GM19240 (cell line): ENCODE data around the gene FLNB.

ENCODE experiments used
- DNase-seq: peaks from one replicate; pipeline ENCODE4 v3.0.0; 2011; ENCODE audit warnings: low spot score; ENCODE audit not compliant: insufficient read length

The FLNB gene

DNA sequence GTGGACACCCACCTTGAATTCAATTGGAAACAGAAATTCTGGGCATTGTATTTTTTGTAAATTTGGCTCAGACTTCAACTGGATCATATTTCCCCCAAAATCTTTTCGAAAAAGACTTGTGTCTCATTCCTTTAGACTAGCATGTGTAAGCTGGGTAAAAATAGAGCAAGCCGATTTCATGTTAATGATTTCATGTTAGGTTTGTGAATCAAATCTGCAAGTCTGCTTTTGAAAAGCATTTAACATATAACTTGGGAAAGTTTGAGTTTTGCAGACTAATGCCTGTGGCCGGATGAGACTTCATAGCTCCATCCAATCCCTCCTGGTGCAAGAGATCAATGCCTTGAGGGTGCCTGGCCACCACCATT lies 64.5 kb downstream of the FLNB start:
- no peak for DNase-seq

DNA sequence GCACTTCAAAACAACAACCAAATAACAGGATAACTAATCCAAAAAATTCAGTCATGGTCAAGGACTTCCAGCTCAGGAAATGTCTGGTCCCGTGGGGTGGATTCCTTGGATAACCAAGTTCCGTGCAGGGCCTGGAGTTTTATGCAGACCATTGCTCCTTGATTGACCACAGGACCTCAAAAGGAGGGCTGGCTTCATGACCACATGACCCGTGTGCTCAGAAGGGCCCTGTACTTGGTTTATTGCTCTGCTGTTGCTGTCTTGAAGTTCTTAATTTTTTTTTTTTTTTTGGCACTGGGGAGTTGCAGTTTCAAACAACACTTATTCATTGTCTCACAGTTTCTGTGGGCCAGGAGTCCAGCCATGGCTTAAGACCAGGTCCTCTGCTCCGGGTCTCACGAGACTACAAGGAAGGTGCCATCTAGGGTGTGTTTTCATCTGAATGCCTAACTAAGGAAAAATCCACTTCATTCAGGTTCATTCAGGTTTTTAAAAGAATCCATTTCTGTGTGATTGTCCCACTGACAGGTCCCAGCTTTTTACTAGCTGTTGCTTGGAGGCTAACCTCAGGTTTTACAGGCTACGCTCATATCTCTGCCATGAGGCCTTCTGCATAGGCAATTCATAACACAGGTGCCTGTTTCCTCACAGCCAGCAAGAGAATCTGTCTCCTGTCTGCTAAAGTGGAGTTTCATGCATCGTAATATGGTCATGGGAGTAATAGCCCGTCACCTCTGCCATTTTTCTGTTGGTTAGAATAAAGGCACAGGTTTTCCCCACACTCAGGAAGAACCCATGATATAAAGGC lies 65.3 kb downstream of the FLNB start:
- no peak for DNase-seq

DNA sequence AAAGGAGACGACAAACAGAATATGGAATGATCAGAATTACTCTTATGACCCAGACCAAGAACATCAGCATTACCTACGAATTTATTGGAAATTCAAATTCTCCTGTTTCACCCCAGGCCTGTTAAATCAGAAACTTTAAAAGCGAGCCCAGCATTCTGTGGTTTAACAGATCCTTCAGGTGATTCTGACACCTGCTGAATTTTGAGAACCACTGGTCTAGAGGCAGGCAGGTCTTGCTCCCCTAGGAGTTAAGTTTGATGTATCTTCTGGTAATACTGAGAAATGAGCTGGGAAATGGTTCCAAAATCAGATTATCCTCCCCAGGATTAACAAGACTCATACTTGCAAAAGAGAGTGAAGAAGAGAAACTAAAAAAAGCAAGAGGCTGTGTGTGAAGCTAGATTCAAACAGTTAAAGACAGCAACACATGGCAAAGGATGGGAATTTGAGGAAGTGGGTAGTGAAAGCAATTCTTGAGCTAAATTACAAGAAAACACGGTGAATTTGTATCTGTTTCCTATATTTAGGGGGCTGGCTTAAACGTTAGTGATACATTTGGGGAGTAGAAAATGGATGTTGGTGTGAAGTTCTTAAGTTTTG lies 66.0 kb downstream of the FLNB start:
- DNase-seq: no peak

DNA sequence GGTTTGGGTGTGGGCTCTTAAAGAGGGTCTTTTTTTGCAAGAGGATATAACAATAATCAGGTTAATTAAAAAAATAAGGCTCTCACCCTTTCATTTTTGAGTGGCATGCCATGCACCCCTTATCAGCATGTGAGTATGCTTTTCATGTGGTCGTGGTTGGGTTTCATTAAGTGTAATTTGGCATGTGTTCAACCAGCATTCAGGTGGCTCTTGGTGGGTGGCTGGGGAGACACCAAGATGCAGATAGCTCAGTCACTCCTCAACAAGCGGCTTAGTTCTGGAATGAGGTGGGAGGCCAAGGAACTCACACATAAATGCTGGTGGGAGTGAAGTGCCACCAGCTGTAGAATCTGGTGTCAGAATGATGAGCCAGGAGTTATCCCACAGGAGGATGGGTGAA lies 66.8 kb downstream of the FLNB start:
- no peak for DNase-seq

DNA sequence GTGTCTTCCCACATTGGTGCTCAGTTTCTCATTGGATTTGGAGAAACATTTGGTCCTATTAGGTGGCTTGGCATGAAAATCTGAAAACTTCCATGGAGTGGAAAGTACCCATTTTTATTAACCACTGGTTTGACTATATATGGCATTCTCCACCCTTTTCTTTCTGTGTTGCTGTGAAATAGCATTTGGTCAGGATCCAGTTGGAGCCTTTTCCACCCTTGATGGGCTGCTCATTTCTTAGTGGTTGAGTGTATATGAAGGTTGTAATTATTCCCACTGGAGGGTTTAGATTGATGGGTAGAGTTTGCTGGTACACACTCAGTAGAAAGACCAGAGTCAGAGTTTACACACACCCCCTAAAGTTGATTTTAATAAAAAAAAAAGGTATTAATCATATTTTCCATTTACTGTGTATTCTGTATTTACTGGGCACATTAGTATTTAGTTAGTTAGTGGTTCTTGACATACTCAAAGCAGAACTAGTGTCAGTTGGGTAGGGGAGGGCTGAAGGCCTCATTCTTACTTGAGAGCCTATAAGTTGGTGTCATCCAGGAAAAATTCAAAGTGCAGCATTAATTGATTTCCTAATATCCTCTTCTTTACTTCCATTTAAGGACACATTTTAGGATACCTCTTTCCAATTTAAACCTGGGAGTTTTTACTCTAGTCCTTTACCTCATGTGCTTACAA lies 69.5 kb downstream of the FLNB start:
- no peak for DNase-seq

DNA sequence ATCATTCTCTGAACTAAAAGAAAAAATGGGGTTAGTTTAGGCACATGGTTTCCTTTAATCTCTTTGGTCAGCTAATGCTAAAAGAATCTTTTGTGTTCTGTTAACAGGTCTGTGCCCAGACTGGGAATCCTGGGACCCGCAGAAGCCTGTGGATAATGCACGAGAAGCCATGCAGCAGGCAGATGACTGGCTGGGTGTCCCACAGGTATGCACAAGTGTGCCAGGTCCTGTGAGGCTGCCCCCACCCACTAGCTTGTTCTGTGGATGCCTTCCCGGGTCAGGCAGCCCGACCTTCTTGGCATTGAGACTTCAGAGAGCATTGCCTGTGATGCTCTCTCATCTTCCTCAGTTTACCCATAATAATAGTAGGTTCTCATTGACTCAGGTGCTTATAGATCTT lies 70.4 kb downstream of the FLNB start:
- DNase-seq: no peak

DNA sequence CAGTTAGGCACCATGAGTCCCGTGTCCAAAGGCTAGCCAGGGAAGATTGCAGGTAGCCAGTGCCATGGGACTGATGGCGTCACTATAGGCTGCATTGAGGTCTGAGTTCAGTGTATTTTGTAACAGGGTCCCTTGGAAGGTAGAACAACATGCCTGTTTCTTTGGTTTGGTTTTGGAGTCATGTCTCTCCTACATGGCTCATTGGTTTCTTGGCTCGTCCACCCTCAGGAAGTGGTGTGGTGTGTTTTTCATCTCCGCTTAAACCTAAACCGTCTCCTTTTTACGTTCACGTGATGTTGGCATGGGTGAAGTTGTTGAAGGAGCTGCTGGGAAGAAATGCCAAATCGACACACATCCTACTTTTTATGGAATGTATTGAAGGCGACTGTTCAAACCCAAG lies 71.6 kb downstream of the FLNB start:
- no peak for DNase-seq

DNA sequence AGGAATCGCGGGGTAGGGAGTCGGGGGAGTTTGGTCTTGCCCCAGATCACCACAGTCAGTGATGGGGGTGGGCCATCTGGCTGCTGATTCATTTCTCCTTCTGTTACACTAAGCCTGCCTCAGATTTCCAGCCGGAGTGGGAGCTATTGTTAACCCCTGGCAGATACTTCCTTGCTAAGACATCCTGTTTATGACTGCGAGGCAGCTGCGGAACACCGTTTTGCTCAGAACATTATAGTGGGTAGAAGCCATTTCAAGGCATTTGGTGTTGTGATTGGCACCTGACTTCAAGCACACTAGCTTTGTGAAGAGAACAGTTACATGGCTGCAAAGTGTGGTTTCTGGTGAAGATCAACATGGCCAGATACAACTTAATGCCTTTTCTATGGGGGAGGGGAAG lies 73.8 kb downstream of the FLNB start:
- no peak for DNase-seq

DNA sequence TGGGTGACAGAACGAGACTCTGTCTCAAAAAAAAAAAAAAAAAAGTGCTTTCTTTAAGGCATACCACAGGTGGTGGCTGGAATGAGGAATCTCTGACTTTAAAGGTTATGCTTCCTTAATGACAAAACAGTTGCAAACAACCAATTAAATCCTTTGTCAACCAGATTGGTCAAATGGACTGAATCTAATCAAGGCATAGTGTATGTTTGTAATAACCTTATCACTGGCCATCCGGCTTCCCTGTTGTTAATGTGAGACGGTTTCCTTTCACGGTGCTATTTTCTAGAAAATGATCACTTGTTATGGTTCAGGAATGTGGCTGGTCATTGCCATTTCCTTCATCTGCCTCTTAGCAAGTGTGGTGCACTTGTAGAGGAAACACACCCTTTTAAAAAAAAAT lies 75.9 kb downstream of the FLNB start:
- no peak for DNase-seq

DNA sequence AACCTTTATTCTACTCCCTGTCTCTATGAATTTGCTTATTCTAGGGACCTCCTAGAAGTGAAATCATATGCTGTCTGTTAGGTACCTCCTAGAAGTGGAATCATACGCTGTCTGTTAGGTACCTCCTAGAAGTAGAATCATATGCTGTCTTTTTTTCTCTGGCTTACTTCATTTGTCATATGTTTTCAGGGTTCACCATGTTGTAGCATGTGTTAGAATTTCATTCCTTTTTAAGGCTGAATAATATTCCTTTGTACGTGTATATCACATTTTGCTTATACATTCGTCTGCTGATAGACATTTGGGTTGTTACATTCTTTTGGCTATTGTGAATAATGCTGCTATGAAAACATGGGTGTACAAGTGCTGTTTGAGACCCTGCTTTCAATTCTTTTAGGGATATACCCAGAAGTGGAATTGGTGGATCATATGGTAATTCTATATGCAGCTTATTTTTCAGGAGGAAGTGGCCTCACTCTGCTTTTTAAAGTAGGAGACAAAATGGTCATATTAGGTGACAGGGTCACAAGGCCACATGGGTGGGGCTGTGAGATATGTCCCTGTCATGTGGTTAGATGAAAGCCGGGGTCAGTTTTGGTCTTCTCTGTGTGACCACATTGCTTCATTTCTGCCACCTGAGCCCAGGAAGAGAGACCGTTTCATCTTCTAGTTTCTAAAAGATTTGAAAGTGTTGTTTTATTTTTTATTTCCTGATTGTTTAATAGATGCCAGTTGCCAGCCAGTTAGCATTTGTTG lies 76.7 kb downstream of the FLNB start:
- no peak for DNase-seq

DNA sequence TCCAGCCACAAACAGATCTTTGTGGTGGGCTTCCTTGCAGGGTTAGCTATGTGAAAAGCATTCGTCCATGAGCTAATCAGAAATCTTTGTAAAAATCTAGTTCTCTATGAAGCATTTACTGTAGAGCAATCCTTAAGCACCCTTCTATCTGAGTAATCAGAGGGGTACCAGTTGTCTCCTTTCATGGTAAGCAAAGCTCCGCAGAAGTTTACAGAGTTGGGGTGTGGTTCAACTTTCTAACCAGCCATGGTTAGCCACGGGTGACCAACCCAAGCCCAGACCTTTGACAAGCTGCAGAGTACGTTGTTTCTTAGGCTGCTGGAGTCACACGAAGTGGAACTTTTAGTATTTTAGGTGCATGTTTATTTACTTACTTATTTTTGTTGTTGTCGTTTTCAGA lies 77.4 kb downstream of the FLNB start:
- DNase-seq: no peak

DNA sequence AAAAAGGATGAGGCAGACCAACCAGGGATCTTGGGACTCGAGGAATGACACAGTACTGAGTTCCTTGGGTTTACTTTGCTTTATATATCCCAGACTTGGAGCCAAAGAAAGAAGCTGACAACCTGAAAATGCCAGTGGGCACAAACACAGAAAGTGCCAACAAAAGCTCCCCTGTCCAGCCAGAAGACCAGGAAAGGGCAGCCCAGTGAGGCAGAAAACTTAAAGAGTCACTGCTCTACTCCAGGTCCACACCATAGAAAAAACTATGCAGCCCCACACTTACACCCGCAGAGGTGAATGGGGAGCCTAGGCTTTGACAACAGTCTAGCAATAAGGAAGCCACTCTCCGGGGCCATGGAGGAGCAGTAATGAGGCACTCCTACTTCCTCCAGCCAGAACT lies 80.3 kb downstream of the FLNB start:
- no peak for DNase-seq

DNA sequence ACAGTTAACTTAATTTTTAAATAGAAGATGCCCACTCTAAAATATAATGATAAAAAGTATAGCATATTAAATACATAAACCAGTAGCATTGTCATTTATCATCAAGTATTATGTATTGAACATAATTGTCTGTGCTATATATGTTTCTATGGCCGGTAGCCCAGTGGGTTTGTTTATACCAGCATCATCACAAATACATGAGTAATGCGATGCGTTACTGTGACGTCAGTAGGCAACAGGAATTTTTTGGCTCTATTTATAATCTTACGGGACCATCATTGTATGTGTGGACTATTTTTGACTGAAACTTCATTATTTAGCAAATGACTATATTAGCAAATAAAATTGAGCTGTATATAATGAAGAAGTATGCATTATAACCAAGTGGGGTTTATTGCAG lies 82.1 kb downstream of the FLNB start:
- DNase-seq: no peak

DNA sequence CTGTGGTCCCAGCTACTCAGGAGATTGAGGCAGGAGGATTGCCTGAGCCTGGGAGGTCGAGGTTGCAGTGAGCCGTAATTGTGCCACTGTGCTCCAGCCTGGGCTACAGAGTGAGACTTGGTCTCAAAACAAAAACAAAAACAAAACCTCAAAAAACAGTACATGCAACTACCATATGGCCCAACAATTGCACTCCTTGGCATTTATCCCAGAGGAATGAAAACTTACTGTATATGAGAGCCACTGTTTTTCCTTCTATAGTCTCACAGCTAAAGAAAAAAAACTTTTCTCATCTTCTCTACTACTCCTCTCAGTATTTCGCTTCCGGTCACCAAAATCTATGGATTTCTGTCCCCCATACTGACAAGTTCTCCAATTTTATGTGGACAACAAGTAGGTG lies 84.3 kb downstream of the FLNB start:
- DNase-seq: no peak

DNA sequence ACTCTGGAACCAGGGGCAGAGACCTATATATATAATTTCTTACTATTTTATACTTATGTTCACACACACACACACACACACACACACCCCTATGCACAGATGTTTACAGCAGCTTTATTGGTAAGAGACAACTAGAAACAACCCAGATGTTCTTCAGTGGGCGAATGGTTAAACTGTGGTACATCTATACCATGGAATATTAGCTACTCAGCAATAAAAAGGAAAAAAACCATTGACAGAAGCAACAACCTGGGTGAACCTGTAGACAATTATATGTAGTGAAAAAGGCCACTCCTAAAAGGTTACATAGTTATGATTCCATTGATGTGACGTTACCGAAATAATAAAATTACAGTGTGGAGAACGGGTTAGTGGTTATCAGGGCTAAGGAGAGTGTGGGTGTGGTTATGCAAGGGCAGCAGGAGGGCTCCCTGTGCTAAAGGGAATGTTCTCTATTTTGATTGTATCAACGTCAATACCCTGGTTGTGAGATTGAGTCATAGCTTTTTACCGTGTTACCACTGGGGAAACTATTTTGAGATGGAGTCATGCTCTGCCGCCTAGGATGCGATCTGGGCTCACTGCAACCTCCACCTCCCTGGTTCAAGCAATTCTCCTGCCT lies 85.5 kb downstream of the FLNB start:
- no peak for DNase-seq

DNA sequence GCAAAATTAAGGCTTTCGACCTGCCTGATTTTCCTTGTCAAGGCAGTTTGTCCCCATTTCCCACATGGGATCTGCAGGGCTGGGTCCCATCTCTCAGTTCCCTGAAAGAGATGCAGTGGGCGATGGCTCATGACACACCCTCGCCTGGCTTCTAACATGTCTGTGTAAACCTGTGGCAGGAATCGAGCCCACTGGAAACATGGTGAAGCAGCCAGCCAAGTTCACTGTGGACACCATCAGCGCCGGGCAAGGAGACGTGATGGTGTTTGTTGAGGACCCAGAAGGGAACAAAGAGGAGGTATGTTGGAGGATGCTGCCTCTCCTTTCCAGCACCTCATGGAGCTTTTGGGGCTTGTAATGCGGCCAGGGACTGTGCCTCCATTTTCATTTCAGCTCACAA lies 86.4 kb downstream of the FLNB start:
- DNase-seq: no peak

DNA sequence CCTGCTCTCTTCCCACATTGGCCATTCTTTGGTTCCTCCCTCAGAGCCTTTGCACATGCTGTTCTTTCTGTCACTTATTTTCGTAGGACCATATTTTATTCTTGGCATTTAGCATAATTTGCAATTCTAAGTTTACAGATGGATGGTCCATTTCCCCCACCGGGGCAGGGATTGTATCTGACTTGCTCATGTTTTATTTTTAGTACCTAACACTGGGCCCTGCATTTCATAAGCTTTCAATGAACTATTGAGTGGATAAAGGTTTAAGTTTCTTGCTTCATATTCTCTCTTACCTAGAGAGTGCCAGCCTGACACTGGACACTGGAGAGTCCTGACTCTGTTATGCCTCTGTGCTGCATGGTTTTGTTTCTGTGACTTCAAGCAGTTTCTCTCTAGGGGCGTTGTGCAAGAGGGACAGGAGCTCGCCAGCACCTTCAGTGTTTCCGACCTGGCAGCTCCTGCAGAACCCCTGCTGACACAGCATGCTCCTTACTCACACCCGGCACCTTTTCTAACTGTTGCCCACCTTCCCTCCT lies 87.4 kb downstream of the FLNB start:
- DNase-seq: no peak

DNA sequence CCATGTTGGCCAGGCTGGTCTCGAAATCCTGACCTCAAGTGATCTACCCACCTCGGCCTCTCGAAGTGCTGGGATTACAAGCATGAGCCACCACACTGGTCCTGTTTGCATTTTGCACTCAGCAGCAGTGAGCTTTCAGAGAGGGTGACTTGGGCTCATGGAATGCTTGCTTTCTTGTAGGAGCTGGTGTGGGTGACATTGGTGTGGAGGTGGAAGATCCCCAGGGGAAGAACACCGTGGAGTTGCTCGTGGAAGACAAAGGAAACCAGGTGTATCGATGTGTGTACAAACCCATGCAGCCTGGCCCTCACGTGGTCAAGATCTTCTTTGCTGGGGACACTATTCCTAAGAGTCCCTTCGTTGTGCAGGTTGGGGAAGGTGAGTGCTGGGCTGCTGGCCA lies 90.3 kb downstream of the FLNB start:
- DNase-seq: no peak

DNA sequence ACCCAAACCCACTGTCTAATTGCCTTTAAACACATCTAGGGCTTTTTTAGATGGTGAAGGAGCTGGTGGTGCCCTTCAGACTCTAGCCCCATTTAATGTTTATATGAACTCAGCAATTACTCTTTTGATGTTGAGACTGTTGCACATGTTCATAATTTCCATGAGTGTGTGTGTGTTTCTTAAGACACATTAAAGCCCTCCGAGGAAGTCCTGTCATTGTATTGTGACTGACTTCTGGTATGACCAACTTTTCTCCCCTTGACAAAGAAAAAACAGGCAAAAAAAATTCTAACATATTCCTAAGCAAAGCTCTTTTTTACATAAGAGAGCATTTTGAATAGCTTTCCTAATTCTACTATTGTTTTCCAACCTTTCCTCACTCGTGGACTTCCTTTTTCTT lies 91.6 kb downstream of the FLNB start:
- DNase-seq: no peak

DNA sequence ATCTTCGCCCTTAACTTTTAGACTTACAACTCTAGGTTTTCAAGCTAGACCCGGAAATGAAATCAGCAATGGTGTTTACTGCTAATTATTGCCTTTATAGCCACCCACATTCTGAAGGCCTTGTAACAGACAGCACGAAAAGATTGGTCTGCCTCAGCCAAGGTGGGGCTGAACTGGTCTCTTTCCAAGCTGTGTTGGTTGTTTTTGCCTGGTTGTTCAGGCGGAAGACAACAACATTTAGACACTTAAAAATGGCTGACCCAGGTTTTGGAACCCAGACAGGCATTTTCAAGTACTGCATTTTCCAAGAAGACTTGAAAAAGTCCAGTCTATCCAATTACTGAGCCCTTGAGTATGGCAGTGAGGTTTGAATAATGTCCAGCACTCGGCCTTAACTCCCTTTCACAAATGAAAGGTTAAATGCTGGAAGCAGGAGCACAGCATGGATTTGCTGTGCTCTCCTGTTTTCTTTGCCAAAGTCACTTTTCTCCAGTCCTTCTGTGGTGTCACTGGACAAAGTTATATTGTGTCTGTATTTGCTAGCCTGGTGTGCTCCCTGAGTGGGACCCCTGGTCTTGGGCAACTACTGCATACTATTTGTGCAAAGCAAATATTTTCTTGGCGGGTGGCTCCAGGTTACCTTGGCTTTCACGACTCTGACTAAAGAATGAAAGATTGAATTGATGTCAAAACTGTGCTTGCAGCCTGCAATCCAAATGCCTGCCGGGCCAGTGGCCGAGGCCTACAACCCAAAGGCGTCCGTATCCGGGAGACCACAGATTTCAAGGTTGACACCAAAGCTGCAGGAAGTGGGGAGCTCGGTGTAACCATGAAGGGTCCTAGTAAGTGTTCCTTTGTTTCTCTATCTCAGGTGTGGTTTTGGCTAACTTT lies 93.5 kb downstream of the FLNB start:
- no peak for DNase-seq

DNA sequence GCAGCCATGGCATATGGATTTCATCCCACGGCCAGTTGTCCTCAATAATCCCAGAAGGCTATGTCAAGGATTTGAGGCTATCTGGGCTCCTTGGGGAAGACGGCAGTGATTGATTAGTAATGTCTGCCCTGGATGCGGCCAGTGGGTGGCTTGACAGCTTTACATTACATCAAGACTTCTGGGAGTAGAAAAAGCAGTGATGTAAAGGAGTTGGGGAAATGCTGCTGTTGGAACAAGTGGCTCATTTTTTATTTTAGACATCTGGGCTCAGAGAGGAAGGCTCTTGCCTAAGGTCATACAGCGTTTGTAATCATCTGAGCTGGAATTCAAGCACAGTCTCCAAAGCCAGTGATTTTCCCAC lies 94.1 kb downstream of the FLNB start:
- no peak for DNase-seq
